Measurements from ENCODE around the gene PTGDR.

DNA sequence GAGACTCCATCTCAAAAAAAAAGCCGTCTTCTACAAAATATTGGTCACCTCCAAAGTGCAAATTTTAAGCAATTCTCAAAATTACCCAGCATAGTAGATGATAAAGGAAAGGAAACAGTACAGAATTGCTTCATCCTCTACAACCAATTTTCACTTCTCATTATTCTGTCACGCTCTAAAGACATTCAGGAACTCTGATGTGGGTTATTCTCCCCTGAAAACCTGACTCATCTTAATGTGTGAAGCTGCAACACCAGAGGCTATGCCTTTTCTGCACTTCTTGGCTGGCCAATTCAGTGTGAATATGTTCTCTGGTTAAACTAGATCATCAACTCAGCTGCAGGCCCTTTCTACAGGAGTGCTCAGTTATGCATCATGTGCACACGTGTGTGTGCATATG, 57.6 kb downstream of the PTGDR start:
- TF ChIP-seq POLR2A (IDR thresholded peaks at IDR 0.05): no peak
- TF ChIP-seq, protein P1, sequence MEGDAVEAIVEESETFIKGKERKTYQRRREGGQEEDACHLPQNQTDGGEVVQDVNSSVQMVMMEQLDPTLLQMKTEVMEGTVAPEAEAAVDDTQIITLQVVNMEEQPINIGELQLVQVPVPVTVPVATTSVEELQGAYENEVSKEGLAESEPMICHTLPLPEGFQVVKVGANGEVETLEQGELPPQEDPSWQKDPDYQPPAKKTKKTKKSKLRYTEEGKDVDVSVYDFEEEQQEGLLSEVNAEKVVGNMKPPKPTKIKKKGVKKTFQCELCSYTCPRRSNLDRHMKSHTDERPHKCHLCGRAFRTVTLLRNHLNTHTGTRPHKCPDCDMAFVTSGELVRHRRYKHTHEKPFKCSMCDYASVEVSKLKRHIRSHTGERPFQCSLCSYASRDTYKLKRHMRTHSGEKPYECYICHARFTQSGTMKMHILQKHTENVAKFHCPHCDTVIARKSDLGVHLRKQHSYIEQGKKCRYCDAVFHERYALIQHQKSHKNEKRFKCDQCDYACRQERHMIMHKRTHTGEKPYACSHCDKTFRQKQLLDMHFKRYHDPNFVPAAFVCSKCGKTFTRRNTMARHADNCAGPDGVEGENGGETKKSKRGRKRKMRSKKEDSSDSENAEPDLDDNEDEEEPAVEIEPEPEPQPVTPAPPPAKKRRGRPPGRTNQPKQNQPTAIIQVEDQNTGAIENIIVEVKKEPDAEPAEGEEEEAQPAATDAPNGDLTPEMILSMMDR (IDR thresholded peaks at IDR 0.05): no peak

Measured in sigmoid colon (tissue), 3 donors.